Glomerular endothelial cell (primary cell): ENCODE data around the gene MROH2B. TPM values are rescaled to one million over a fixed set of nuclear protein-coding genes. Genes with fewer than 3 reads are reported as not detected.

Source experiments
- DNase-seq: peaks from one replicate; pipeline ENCODE4 v3.0.0-alpha.2; 2011; ENCODE audit warnings: low read depth, low spot score; ENCODE audit errors: extremely low read depth
- total RNA-seq: library from RNA; depleted of rRNA; stranded (reverse); fragments of >200 nt; gene quantifications from 2 replicates; pipeline ENCODE4 v1.2.3, GENCODE V29; 2015

Gene MROH2B
- total RNA-seq, 1 donor from 2014 or later: not detected

DNA sequence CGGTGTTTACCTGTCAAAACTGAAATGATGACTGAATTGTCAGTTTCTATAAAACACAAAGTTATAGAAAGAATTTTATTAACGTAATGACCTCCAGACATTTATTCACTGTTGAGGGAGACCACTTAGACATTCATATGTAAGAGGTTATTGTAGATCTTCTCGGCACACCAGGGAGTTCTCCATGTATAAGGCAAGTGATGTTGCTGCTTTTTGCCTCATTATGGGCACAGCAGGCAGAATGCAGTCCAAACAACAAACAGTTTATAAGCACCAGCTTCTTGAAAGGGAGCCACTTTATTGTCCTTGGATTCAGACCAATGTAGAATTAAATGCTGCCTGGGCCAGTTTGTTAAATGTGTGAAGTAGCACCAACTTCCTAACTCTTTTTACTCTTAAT lies 95.1 kb downstream of the MROH2B start:
- DNase-seq: no peak

DNA sequence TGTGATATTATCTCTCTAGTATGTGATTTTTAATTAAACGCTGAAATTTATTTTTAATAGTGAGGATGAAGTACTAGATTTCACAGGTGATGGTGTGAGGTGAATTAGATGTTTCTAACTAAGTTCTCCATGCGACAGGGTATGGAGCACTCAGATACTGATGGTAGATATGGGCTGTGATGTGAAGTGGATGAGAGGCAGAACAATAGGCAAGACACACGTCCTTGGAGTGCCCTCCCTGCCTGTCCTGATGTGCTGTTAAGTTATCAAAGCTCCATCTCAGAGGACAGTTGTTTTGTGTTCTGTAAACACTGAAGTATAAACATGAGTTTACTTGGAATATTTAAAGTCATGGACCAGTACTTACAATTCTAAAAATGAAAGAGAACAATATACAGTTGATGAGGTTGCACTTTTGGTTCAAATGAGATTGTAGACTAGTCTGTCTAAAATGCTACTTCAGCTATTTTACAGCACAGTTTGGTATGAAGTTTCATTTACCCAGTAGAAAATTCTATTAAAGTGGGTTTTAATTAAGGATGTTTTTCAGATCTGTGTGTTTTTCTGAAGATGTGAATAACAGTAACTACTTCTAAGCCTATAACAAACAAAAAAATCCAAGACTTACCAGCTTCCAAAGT lies 97.7 kb downstream of the MROH2B start:
- DNase-seq: no peak

DNA sequence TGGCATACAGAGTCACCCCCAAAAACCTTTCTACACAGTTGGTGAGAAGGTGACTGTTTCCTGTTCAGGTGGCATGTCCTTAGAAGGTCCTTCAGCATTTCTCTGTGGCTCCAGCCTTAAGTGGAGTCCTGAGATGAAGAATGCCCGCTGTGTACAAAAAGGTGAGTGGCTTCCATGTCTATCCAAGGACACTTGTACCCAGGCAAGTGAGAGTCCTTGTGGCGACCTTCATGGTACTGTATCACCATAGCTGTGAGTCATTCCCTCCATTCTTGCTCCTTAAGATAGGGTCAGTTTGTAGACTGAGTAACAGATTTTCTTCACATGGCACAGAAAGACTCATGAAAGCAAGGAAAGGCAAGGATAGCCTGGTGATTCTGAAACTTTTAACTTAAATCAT lies 98.7 kb downstream of the MROH2B start:
- DNase-seq: no peak

DNA sequence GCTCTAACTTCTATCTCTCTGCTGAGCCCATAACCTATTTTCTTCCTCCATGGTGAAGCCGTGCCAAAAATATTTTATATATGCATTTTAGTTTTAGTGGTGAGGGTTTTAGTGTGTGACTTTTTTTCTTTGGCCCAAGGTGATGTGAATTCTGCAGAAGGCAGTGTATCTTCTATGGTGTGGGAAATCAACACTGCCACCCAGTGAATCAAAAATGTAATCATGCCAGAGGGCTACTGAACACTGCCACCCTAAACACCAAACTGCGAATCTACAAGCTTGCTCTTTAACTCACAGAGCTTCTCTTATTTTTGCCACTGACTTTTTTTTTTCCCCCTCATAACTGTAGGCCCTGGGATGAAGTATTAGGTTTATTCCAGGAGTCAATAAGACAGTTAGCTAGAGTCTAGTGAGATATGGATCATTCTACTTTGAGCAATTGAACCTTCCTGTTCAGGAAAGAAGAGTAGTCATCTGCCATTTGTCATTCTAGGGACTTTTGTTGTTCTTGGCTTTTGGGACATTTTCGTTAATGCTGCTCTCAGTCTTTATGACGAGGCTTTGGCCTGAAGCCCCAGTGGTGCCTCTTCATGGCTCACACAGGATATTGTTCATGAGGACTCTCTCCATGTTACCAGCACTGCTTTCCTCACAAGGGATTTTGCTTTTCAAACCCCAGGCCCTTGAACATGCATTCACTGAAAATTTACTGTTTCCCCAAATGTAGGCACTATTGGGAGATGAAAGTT lies 108.8 kb downstream of the MROH2B start:
- no peak for DNase-seq

DNA sequence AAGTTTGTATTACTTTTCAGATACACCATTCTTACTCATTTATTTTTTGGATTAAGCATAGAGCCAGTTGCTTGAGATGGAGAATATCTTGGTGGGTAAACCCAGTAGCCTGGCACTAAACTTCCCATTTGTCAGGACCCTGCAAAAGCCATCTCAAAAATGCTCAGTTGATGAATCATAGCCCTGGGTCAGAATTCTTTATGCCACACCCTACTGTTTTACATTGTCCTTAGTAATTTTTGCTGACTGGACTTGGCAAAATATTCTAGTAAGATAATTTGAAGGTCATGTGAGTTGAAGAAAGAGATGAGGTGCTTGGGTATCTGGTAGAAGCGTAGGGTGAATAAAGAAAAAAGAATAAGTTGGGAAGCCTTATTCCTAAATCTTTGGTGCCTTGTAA lies 111.1 kb downstream of the MROH2B start:
- DNase-seq: no peak

DNA sequence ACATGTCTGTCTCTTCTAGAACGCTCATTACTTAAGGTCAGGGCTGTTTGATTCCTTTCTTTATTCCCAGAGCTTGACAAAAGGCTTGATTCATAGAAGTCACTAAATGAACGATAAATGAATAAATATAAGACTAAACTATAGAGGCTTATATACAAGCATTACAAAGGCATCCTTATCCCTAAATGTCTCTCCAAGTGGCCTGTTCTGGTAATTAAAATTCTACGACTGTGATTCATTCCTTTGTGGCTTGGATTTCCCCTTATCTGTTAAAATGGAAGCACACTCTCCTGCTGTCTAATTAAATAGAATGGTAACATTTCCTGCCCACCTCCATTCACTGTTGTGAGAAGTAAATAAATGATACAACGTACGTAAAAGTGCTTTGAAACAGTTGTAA lies 112.3 kb downstream of the MROH2B start:
- DNase-seq: no peak

DNA sequence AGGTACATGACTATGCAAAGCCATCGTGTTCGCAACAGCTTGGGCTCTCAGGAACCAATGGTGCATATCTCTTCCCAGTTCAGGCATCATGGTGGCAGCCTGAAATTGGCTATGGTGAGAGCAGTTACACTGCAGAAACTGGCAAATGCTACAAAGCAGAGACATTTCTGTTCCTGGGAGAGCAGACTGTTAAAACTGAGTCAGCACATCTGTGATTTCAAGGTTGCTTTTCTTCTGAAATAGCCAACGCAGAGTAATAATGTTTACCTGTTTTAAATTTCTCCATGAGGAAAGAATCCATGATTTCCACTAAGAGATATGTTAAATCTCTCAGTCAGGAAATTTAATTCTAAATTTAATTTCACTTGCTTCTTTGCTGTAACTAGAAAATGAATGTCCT lies 114.1 kb downstream of the MROH2B start:
- DNase-seq: no peak

DNA sequence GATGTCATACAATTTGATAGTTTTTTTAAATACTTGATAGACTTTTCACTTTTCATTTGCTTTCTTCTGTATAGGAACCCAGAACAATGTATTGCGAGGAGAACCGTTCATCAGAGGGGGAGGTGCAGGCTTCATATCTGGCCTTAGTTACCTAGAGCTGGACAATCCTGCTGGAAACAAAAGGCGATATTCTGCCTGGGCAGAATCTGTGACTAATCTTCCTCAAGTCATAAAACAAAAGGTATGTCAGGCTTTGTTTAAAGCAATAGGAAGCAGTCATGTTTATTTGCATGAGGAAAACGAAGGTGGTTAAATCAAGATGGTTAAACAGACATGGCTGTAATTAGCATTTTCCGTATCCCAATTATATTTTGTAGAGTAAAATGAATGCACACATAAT lies 115.8 kb downstream of the MROH2B start:
- no peak for DNase-seq

Other genes with a start within 250 kb of the MROH2B start
- gene RPL37, start 236.1 kb downstream of the MROH2B start, total RNA-seq: 115 and 223 TPM in 2 replicates
- gene CARD6, start 230.0 kb downstream of the MROH2B start, total RNA-seq: 16.6 and 24.4 TPM in 2 replicates
- gene C7, start 161.8 kb downstream of the MROH2B start, total RNA-seq: 0.12 TPM in 1 of 2 replicates, not detected in the other
- gene C6, start 142.2 kb upstream of the MROH2B start, total RNA-seq: 0.05 TPM in 1 of 2 replicates, not detected in the other